Stomach smooth muscle (tissue), 2 donors: ENCODE results near the gene KCNH5.
"Not testable (repeated sequence)": the region's sequence is repeated elsewhere in the genome, so short reads cannot be mapped to it uniquely, and the experiment has no call there.

Experiments
- H3K27ac ChIP-seq: one replicate; pipeline ENCODE4 v1.7.0; 2013; ENCODE audit warnings: mild to moderate bottlenecking, low read length, inconsistent platforms
- H3K27me3 ChIP-seq, 2 donors: one replicate each; pipeline ENCODE4 v1.7.0; 2013; ENCODE audit warnings: low read length in 2 of 2; ENCODE audit not compliant: insufficient read depth in 2 of 2, control insufficient read depth in 1 of 2
- H3K36me3 ChIP-seq, 2 donors: one replicate each; pipeline ENCODE4 v1.7.0; 2013; ENCODE audit warnings: low read length in 2 of 2; ENCODE audit not compliant: control insufficient read depth in 2 of 2, insufficient read depth in 2 of 2
- H3K4me1 ChIP-seq: one replicate; pipeline ENCODE4 v1.7.0; 2013; ENCODE audit warnings: low read length; ENCODE audit not compliant: control insufficient read depth, insufficient read depth
- H3K4me3 ChIP-seq, 2 donors: one replicate each; pipeline ENCODE4 v1.7.0; 2013; ENCODE audit warnings: low read length in 2 of 2
- H3K9ac ChIP-seq, 2 donors: one replicate each; pipeline ENCODE4 v1.7.0; 2013; ENCODE audit warnings: low read length in 2 of 2, mild to moderate bottlenecking in 1 of 2
- H3K9me3 ChIP-seq, 2 donors: one replicate each; pipeline ENCODE4 v1.7.0; 2013; ENCODE audit warnings: low read length in 2 of 2; ENCODE audit not compliant: control insufficient read depth in 2 of 2
- donor health status: healthy.
- donor health status: Pancreatic carcinoma.

The KCNH5 gene

DNA sequence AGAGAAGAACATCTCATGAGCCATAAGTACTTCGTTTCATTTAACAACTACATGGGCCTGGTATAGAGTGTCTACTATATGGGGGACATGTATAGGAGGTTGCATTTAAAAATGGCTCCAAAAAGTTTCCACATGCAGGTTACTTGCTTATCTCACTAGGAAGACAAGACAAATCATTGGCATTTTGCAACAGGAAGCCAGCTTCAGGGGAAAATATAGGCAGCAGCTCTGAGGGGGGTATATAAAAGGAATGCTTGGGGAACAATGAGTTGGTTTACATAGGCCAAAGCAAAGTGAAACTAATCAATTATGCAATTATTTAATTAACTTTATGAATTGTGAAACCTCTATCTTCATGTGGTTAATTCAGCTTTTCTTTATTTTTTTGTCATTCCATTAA, 225.3 kb downstream of the KCNH5 start:
- H3K27ac ChIP-seq = no peak overlapping the region
- no peaks in the 10 kb centered on the region for H3K27me3 ChIP-seq
- H3K9me3 ChIP-seq = no peaks in the 10 kb centered on the region
- no peaks in the 10 kb centered on the region for H3K4me1 ChIP-seq
- H3K9ac ChIP-seq = no peak overlapping the region
- H3K4me3 ChIP-seq = no peak overlapping the region
- H3K36me3 ChIP-seq = no peaks in the 10 kb centered on the region

DNA sequence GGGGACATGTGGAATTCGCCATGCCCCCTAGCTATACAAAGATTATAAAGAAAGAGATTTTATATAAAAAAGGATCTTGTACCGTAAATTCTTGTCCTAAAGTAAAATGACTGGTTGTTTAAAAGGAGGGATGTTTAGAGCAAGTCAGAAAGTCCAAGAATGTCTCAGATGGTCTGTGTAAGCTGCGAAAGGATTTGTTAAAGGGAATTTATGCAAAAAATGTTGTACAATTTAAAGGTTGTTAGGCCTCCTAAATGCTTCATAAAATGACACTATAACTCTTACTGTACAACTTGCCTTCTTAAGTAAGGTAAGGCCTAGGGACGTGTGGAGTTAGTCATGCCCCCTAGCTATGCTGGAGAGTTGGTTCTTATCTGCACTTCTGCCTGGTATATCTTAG, 237.6 kb downstream of the KCNH5 start:
- Histone ChIP-seq H3K36me3 (no peaks in the 10 kb centered on the region), H3K27me3 (no peaks in the 10 kb centered on the region), H3K9ac (no peak overlapping the region), H3K4me1 (no peaks in the 10 kb centered on the region), H3K4me3 (no peak overlapping the region), H3K27ac (no peak overlapping the region), H3K9me3 (no peaks in the 10 kb centered on the region)

DNA sequence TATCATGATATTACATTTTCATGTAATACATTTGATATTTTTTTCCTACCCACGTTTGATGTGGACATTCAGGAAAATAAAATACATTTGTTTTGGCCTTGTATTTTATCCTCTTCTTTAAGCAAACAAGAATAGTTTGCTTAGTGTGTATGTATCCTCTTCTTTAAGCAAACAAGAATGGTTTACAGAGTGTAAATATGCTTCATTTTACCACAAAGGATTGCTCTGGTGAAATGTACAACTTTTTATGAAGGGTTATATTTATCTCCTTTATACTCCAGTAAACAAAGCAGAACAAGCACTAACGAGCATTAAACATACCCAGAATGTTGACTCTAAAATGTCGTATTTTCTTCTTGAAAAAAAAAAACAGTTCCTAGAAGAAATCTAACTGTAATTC, 244.7 kb downstream of the KCNH5 start:
- Histone ChIP-seq H3K27ac (no peak overlapping the region), H3K36me3 (no peaks in the 10 kb centered on the region), H3K4me1 (no peaks in the 10 kb centered on the region), H3K9me3 (no peaks in the 10 kb centered on the region), H3K9ac (no peak overlapping the region), H3K27me3 (no peaks in the 10 kb centered on the region), H3K4me3 (no peak overlapping the region)

DNA sequence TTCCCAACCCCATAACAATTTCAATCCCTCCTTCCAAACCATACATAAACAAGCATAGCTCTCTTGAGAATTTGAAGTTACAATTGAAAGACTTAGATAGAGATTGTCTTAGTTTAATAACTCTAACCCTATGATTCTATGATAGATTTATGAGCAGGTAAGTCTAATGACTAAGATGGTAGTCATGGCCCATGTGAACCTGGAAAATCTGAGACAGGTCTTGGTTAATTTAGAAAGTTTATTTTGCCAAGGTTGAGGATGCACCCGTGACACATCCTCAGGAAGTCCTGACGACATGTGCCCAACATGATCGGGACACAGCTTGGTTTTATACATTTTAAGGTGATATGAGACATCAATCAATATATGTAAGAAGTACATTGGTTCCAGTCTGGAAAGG, 248.8 kb downstream of the KCNH5 start:
- H3K36me3 ChIP-seq = no peaks in the 10 kb centered on the region
- no peak overlapping the region for H3K4me3 ChIP-seq
- H3K9ac ChIP-seq = no peak overlapping the region
- no peaks in the 10 kb centered on the region for H3K9me3 ChIP-seq
- H3K4me1 ChIP-seq = no peaks in the 10 kb centered on the region
- H3K27me3 ChIP-seq = no peaks in the 10 kb centered on the region
- no peak overlapping the region for H3K27ac ChIP-seq

DNA sequence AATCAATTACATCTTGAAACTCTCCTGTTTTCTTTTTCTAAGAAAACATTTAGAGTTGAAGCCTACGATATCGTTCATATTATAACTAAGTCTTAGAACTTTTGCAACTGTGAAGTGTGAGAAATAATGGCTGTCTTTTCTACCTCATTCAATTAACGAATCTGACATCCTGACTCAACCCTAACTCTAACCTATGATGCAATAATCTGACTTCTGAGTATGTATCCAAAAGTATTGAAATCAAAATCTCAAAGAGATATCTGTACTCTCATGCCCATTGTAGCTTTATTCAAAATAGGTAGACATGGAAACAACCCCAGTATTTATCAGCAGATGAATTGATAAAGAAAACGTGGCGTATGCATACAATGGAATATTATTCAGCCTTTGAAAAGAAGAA, 252.7 kb downstream of the KCNH5 start:
- H3K9me3 ChIP-seq = no peaks in the 10 kb centered on the region
- H3K9ac ChIP-seq = no peak overlapping the region
- H3K4me3 ChIP-seq = no peak overlapping the region
- no peak overlapping the region for H3K27ac ChIP-seq
- no peaks in the 10 kb centered on the region for H3K27me3 ChIP-seq
- H3K4me1 ChIP-seq = no peaks in the 10 kb centered on the region
- no peaks in the 10 kb centered on the region for H3K36me3 ChIP-seq

DNA sequence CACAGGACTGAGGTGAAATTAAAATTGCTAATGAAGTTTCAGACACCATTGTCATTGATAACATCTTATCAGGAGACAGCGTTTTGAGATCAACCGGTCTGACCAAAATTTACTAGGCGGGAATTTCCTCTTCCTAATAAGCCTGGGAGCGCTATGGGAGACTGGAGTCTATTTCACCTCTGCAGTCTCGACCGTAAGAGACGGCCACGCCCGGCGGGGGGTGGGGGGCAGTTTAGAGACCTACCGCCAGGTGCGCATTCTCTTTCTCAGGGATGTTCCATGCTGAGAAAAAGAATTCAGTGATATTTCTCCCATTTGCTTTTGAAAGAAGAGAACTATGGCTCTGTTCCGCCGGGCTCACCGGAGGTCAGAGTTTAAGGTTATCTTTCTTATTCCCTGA, 263.9 kb downstream of the KCNH5 start:
- H3K27me3 ChIP-seq, H3K9ac ChIP-seq, H3K4me1 ChIP-seq, H3K9me3 ChIP-seq, H3K4me3 ChIP-seq, H3K27ac ChIP-seq, H3K36me3 ChIP-seq: not testable (repeated sequence)

DNA sequence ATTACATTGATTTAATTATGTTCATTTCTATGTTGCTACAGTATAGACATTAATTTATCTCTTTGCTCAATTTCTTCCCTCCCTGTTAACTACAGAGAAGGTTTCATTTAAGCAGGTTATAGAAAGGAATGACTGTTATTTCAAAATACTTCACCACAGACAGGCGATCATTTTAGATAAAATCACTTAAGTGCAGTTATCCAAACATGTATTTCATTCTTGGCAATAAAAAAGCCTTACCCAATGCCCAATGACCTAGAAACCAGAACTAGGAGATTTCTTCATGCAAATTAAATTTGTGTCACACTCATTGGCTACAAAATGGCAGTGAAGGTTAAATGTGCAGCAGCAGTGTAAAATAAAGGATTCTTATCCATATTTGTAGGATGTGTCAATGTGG, 266.4 kb downstream of the KCNH5 start:
- H3K4me3 ChIP-seq = no peak overlapping the region
- no peaks in the 10 kb centered on the region for H3K36me3 ChIP-seq
- no peaks in the 10 kb centered on the region for H3K4me1 ChIP-seq
- H3K27me3 ChIP-seq = no peaks in the 10 kb centered on the region
- H3K9me3 ChIP-seq = peaks cover 0 to 3% of the 10 kb centered on the region in 2 donors
- no peak overlapping the region for H3K27ac ChIP-seq
- no peak overlapping the region for H3K9ac ChIP-seq

DNA sequence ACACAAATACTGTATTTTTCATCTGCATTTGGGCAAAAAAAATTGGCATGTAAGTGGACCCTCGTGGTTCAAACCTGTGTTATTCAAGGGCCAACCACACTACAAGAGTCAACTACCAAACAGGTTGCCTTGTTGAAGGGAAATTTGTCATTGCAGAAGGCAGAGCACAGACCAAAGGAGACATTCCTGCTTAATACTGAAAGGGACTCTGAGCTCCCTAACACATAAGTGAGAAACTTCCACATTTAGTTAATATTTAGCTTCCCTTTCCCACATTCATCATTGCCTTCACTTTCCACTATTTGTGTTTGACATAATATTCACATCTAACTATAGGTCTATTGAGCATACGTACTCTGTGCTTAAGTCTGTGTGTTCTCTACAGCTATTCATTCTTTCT, 266.9 kb downstream of the KCNH5 start:
- no peaks in the 10 kb centered on the region for H3K36me3 ChIP-seq
- no peak overlapping the region for H3K27ac ChIP-seq
- H3K9ac ChIP-seq = no peak overlapping the region
- H3K4me3 ChIP-seq = no peak overlapping the region
- no peaks in the 10 kb centered on the region for H3K4me1 ChIP-seq
- peaks cover 0 to 3% of the 10 kb centered on the region in 2 donors for H3K9me3 ChIP-seq
- no peaks in the 10 kb centered on the region for H3K27me3 ChIP-seq

DNA sequence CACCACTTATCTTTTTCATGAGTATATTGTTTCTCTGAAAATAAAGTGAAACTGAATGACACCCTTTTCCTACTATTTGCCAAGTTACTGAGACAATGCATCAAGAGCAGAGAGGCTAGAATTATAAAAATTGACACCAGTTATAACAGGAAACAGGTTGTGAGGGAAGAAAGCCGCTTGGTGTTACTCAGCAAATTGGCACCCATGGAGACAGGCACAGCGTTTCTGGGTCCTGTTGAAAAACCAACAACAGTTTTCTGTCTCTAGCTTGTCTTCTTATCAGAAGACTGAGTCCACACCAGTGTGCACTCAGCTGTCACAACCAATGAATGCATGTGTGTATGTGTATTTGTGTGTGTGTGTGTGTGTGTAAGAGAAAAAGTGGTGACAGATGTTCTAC, 267.7 kb downstream of the KCNH5 start:
- no peak overlapping the region for H3K4me3 ChIP-seq
- no peaks in the 10 kb centered on the region for H3K36me3 ChIP-seq
- peaks cover 0 to 3% of the 10 kb centered on the region in 2 donors for H3K9me3 ChIP-seq
- no peaks in the 10 kb centered on the region for H3K27me3 ChIP-seq
- no peak overlapping the region for H3K27ac ChIP-seq
- H3K9ac ChIP-seq = no peak overlapping the region
- H3K4me1 ChIP-seq = no peaks in the 10 kb centered on the region

DNA sequence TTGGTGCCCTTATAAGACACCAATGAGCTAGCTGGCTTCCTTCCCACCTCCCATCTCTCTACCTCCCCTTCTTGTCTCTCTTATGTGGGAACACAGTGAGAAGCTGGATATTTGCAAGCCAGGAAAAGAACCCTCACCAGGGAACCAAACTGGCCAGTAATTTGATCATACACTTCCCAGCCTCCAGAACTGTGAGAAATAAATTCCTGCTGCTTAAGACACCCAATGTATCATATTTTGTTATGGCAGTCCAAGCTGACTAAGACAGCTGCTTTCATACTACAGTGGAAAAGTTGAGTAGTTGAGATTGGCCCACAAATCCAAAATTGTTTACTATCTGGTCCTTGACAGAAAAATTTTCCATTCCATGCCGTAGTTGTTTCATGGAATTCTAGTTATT, 269.0 kb downstream of the KCNH5 start:
- Histone ChIP-seq H3K27ac (no peak overlapping the region), H3K9me3 (peaks cover 0 to 3% of the 10 kb centered on the region in 2 donors), H3K27me3 (no peaks in the 10 kb centered on the region), H3K9ac (no peak overlapping the region), H3K36me3 (no peaks in the 10 kb centered on the region), H3K4me1 (no peaks in the 10 kb centered on the region), H3K4me3 (no peak overlapping the region)

DNA sequence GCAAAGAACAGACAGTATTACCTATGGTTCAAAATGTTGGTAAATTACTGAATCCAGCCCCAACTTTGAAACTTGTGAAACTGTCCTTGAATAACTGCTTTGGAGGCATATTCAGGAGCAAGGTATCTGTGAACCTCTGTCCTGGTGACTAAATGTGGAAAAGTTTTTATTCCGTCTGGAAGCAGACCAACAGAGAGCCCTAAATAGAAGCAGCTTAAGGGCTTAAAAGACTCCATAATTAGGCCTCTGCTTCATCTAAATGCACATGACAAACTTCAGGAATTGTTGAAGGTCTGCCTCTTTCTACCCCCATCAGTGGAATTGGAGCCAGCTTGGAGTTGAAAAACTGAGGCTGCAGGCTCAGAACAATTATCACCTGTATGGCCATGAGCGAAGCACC, 276.5 kb downstream of the KCNH5 start:
- no peak overlapping the region for H3K9ac ChIP-seq
- H3K9me3 ChIP-seq = no peaks in the 10 kb centered on the region
- H3K27me3 ChIP-seq = no peaks in the 10 kb centered on the region
- H3K36me3 ChIP-seq = no peaks in the 10 kb centered on the region
- H3K4me3 ChIP-seq = no peak overlapping the region
- H3K27ac ChIP-seq = no peak overlapping the region
- no peaks in the 10 kb centered on the region for H3K4me1 ChIP-seq

DNA sequence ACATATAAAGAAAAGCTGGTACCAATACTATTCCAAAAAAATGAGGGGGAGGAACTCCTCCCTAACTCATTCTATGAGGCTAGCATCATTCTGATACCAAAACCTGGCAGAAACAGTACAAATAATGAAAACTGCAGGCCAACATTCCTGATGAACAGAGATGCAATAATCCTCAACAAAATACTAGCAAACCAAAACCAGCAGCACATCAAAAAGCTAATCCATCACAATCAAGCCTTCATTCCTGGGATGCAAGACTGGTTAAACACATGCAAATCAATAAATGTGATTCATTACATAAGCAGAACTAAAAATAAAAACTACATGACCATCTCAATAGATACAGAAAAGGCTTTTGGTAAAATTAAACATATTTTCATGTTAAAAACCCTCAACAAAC, 281.3 kb downstream of the KCNH5 start:
- Histone ChIP-seq H3K4me3 (no peak overlapping the region), H3K36me3 (no peaks in the 10 kb centered on the region), H3K27me3 (no peaks in the 10 kb centered on the region), H3K9ac (no peak overlapping the region), H3K4me1 (no peaks in the 10 kb centered on the region), H3K9me3 (peaks cover 0 to 4% of the 10 kb centered on the region in 2 donors), H3K27ac (no peak overlapping the region)
